IMR-90 (cell line): ENCODE measurements around the gene PCIF1. TPM values are rescaled to one million over a fixed set of nuclear protein-coding genes. Genes with fewer than 3 reads are reported as not detected.

Experiments
- ATAC-seq: fragments of 200-7000 bp; cut with Tn5 transposase; 2 replicates; pipeline ENCODE4 v1.9.1; 2020; ENCODE audit warnings: low read depth, mild to moderate bottlenecking, moderate library complexity
- BruUV-seq: library from RNA; stranded (reverse); fragments of 400-500 nt; replicated peaks from 2 replicates; lab custom pipeline; 2021; lab: Mats Ljungman, UMichigan
- CTCF ChIA-PET: fragments of 300-600 bp; formaldehyde crosslinking; extraction: SDS; loops from one replicate; lab custom pipeline; 2021; ENCODE audit warnings: antibody characterized with exemption; lab: Yijun Ruan, JAX
- POLR2A ChIA-PET: fragments of 300-600 bp; sonication (Branson Sonifier 250); formaldehyde crosslinking; loops from one replicate; lab custom pipeline; 2022; ENCODE audit warnings: antibody characterized with exemption; ENCODE audit not compliant: unreplicated experiment; lab: Charles Lee
- DNase-seq: peaks from one replicate; pipeline ENCODE4 v3.0.0; 2013
- H2AFZ ChIP-seq: replicated peaks from 2 replicates; pipeline ENCODE3; 2013; ENCODE audit warnings: low read length, mild to moderate bottlenecking; ENCODE audit not compliant: poor library complexity
- H2AK5ac ChIP-seq: 2 replicates; pipeline ENCODE4 v1.6.1; 2013; ENCODE audit warnings: low read depth, low read length, inconsistent platforms
- H2AK9ac ChIP-seq: replicated peaks from 2 replicates; pipeline ENCODE3; 2013; ENCODE audit warnings: mild to moderate bottlenecking, low read depth, low read length, moderate library complexity; ENCODE audit not compliant: poor library complexity
- H2BK120ac ChIP-seq: 2 replicates; pipeline ENCODE4 v1.6.1; 2013; ENCODE audit warnings: low read depth, low read length, inconsistent platforms
- H2BK15ac ChIP-seq: 3 replicates; pipeline ENCODE4 v1.6.1; 2013; ENCODE audit warnings: low read depth, low read length, inconsistent platforms
- H2BK20ac ChIP-seq: 2 replicates; pipeline ENCODE4 v1.6.1; 2013; ENCODE audit warnings: low read depth, mild to moderate bottlenecking, inconsistent platforms, low read length, moderate library complexity
- H2BK5ac ChIP-seq: 2 replicates; pipeline ENCODE4 v1.6.1; 2013; ENCODE audit warnings: mild to moderate bottlenecking, low read depth, low read length, inconsistent platforms; ENCODE audit not compliant: poor library complexity, severe bottlenecking
- H3K14ac ChIP-seq: replicated peaks from 2 replicates; pipeline ENCODE4 v1.6.1; 2013; ENCODE audit warnings: low read depth, low read length, inconsistent platforms
- H3K18ac ChIP-seq: 2 replicates; pipeline ENCODE4 v1.6.1; 2013; ENCODE audit warnings: low read depth, low read length, control low read depth
- H3K23ac ChIP-seq: 2 replicates; pipeline ENCODE4 v1.6.1; 2013; ENCODE audit warnings: low read depth, low read length, inconsistent platforms
- H3K27ac ChIP-seq: 2 replicates; pipeline ENCODE4 v1.5.1; 2013; ENCODE audit warnings: mild to moderate bottlenecking, control low read depth, low read length; ENCODE audit not compliant: insufficient read depth
- H3K27me3 ChIP-seq: 2 replicates; pipeline ENCODE4 v1.6.1; 2013; ENCODE audit warnings: low read length; ENCODE audit not compliant: control insufficient read depth, insufficient read depth
- H3K36me3 ChIP-seq: 2 replicates; pipeline ENCODE4 v1.6.1; 2013; ENCODE audit warnings: low read length, mixed read lengths; ENCODE audit not compliant: control insufficient read depth, insufficient read depth
- H3K4ac ChIP-seq: 2 replicates; pipeline ENCODE4 v1.6.1; 2013; ENCODE audit warnings: low read depth, low read length, inconsistent platforms
- H3K4me1 ChIP-seq: 2 replicates; pipeline ENCODE4 v1.6.1; 2013; ENCODE audit warnings: low read length, mixed read lengths; ENCODE audit not compliant: control insufficient read depth, insufficient read depth
- H3K4me2 ChIP-seq: 2 replicates; pipeline ENCODE4 v1.6.1; 2013; ENCODE audit warnings: low read depth, mild to moderate bottlenecking, control low read depth, low read length, moderate library complexity
- H3K4me3 ChIP-seq: 2 replicates; pipeline ENCODE4 v1.5.1; 2013; ENCODE audit warnings: low read depth, mild to moderate bottlenecking, control low read depth, low read length, moderate library complexity; ENCODE audit not compliant: insufficient read depth
- H3K56ac ChIP-seq: 2 replicates; pipeline ENCODE4 v1.6.1; 2013; ENCODE audit warnings: low read length, inconsistent platforms; ENCODE audit not compliant: insufficient read depth; ENCODE audit errors: extremely low read depth
- H3K79me1 ChIP-seq, 2 experiments: 2 replicates each; pipeline ENCODE4 v1.6.1; 2013; ENCODE audit warnings: low read length in 2 of 2, inconsistent platforms in 1 of 2, low read depth in 1 of 2
- H3K9ac ChIP-seq: 2 replicates; pipeline ENCODE4 v1.6.1; 2013; ENCODE audit warnings: low read depth, low read length, control low read depth
- H3K9me1 ChIP-seq: 2 replicates; pipeline ENCODE4 v1.6.1; 2013; ENCODE audit warnings: low read length, inconsistent platforms; ENCODE audit not compliant: insufficient read depth
- H3K9me3 ChIP-seq: 2 replicates; pipeline ENCODE4 v1.6.1; 2013; ENCODE audit warnings: low read length; ENCODE audit not compliant: control insufficient read depth, insufficient read depth
- H4K20me1 ChIP-seq: 2 replicates; pipeline ENCODE4 v1.6.1; 2013; ENCODE audit warnings: low read length, inconsistent platforms; ENCODE audit not compliant: insufficient read depth
- H4K5ac ChIP-seq: 2 replicates; pipeline ENCODE4 v1.6.1; 2013; ENCODE audit warnings: mild to moderate bottlenecking, low read depth, low read length, control low read depth
- H4K8ac ChIP-seq, 2 experiments: 2 replicates each; pipeline ENCODE4 v1.6.1; 2013; ENCODE audit warnings: low read depth in 2 of 2, low read length in 2 of 2, control low read depth in 1 of 2, inconsistent platforms in 1 of 2
- H4K91ac ChIP-seq: 2 replicates; pipeline ENCODE4 v1.6.1; 2013; ENCODE audit warnings: low read depth, low read length, inconsistent platforms; ENCODE audit not compliant: insufficient read depth
- FOS ChIP-seq: fragments of 150-350 bp; IDR thresholded peaks from 2 replicates; pipeline ENCODE4 v1.6.1; 2016; ENCODE audit warnings: low read depth, low read length
- MAFK ChIP-seq: IDR thresholded peaks from 2 replicates; pipeline ENCODE4 v1.6.1; 2012; ENCODE audit warnings: low read depth, low read length, improper control_type of control experiment
- NFE2L2 ChIP-seq: fragments of 150-350 bp; IDR thresholded peaks from 2 replicates; pipeline ENCODE4 v1.6.1; 2016; ENCODE audit warnings: low read depth, mild to moderate bottlenecking, low read length
- POLR2A ChIP-seq: IDR thresholded peaks from 2 replicates; pipeline ENCODE4 v1.6.1; 2012; ENCODE audit warnings: mild to moderate bottlenecking, low read depth, low read length
- RCOR1 ChIP-seq: IDR thresholded peaks from 2 replicates; pipeline ENCODE4 v1.6.1; 2012; ENCODE audit warnings: mild to moderate bottlenecking, low read length, improper control_type of control experiment; ENCODE audit not compliant: insufficient replicate concordance
- RFX5 ChIP-seq: IDR thresholded peaks from 2 replicates; pipeline ENCODE4 v1.8.0; 2012; ENCODE audit warnings: low read depth, mild to moderate bottlenecking, low read length, moderate library complexity
- SMC3 ChIP-seq: fragments of 150-350 bp; IDR thresholded peaks from 2 replicates; pipeline ENCODE4 v1.6.1; 2016; ENCODE audit warnings: low read depth, mild to moderate bottlenecking, antibody characterized with exemption, low read length, moderate library complexity
- WGBS, 2 experiments: methylation state at CpG; one replicate each; pipeline versions ENCODE4 v1.1.5 to v1.1.7; 2013; ENCODE audit warnings: missing lambda C conversion rate in 2 of 2; ENCODE audit not compliant: insufficient read length in 1 of 2; ENCODE audit errors: extremely low coverage in 2 of 2; 5-methylcytosine and 5-hydroxymethylcytosine counted together
- dilution Hi-C: fragments of 300-500 bp; cut with HindIII; formaldehyde crosslinking; loops from one replicate; pipeline ENCODE4 v1.14.3; 2018; ENCODE audit warnings: low sequenced_read_pairs; ENCODE audit not compliant: unreplicated experiment
- in situ Hi-C: fragments of 300-500 bp; cut with MboI; formaldehyde crosslinking; loops from 3 replicates; pipeline ENCODE4 v1.14.3; 2019; ENCODE audit warnings: low sequenced_read_pairs, inconsistent platforms, mixed read lengths
- intact Hi-C: fragments of 100-400 bp; cut with micrococcal nuclease; formaldehyde crosslinking; loops from 2 replicates; pipeline ENCODE4 v1.10.0; 2022
- polyA plus RNA-seq, 3 experiments: library from polyadenylated mRNA; depleted of rRNA; stranded (reverse); fragments of >200 nt; gene quantifications; 2 replicates each; pipeline ENCODE4 v1.2.3, GENCODE V29; 2012; ENCODE audit warnings: low replicate concordance in 1 of 3
- total RNA-seq: library from RNA; depleted of rRNA; stranded (reverse); fragments of >200 nt; gene quantifications from 2 replicates; pipeline ENCODE4 v1.2.3, GENCODE V29; 2012; rRNA removed

PCIF1 gene
- total and polyA plus RNA-seq, 2 of the 4 experiments (the other 2 are of a cell fraction), result 5.4 to 18.3 TPM

- Histone ChIP-seq H3K4me2 (no peak overlapping the region), H3K18ac (no peak overlapping the region), H2AK5ac (no peak overlapping the region), H2BK5ac (no peak overlapping the region), H3K79me1 (no peaks in the 10 kb centered on the region), H3K9me1 (no peaks in the 10 kb centered on the region), H3K27ac (no peak overlapping the region), H3K9me3 (no peaks in the 10 kb centered on the region), H2BK120ac (no peak overlapping the region), H4K20me1 (no peaks in the 10 kb centered on the region), H2BK20ac (no peak overlapping the region), H3K56ac (no peak overlapping the region), H3K9ac (no peak overlapping the region), H3K4ac (no peak overlapping the region), H2BK15ac (no peak overlapping the region), H4K91ac (no peak overlapping the region), H3K4me1 (no peaks in the 10 kb centered on the region), H4K5ac (no peak overlapping the region), H3K23ac (no peak overlapping the region), H3K14ac (no peak overlapping the region), H4K8ac (no peak overlapping the region), H3K27me3 (peaks cover 53% of the 10 kb centered on the region), H3K36me3 (no peaks in the 10 kb centered on the region), H3K4me3 (no peak overlapping the region), H2AK9ac (no peak overlapping the region), H2AFZ (no peak overlapping the region)
- ATAC-seq (no peak), DNase-seq (no peak)
- in situ Hi-C loops (no loop called here), dilution Hi-C loops (no loop called here), intact Hi-C loops (no loop called here)
- ChIA-PET POLR2A (no interaction called here), CTCF (no interaction called here)
- BruUV-seq, result no TSS peak
- TF ChIP-seq SMC3, result no peak
- no peak for TF ChIP-seq FOS
- TF ChIP-seq NFE2L2, result no peak
- no peak for TF ChIP-seq POLR2A
- TF ChIP-seq RFX5, result no peak
- no peak for TF ChIP-seq MAFK
- TF ChIP-seq RCOR1, result no peak
- WGBS, 2 experiments, result 60% methylated on average over 1 of the region's 3 CpGs; no CpG with 5 or more reads in 1 of the 2 experiments
Observed at GRCh38 chr20:45997187-45997586, 62.7 kb downstream of the PCIF1 start.

Other genes with a start within 250 kb of the PCIF1 start
- gene WFDC13, start 232.6 kb upstream of the PCIF1 start, total RNA-seq, result not detected in 2 replicates
- gene WFDC13, start 232.6 kb upstream of the PCIF1 start, polyA plus RNA-seq (2012; rRNA removed), result not detected in 2 replicates
- not detected in 2 replicates for gene WFDC10B, start 229.7 kb upstream of the PCIF1 start, total RNA-seq
- gene WFDC10B, start 229.7 kb upstream of the PCIF1 start, polyA plus RNA-seq (2012; rRNA removed), result not detected in 2 replicates
- gene SPINT4, start 212.3 kb upstream of the PCIF1 start, total RNA-seq, result not detected in 2 replicates
- not detected in 2 replicates for gene SPINT4, start 212.3 kb upstream of the PCIF1 start, polyA plus RNA-seq (2012; rRNA removed)
- 0.18 TPM in 1 of 2 replicates, not detected in the other for gene WFDC3, start 142.8 kb upstream of the PCIF1 start, total RNA-seq
- gene WFDC3, start 142.8 kb upstream of the PCIF1 start, polyA plus RNA-seq (2012; rRNA removed), result 0.87 and 1.4 TPM in 2 replicates
- 17.8 and 19.4 TPM in 2 replicates for gene DNTTIP1, start 142.7 kb upstream of the PCIF1 start, total RNA-seq
- gene DNTTIP1, start 142.7 kb upstream of the PCIF1 start, polyA plus RNA-seq (2012; rRNA removed), result 51.0 and 53.7 TPM in 2 replicates
- gene UBE2C, start 122.0 kb upstream of the PCIF1 start, total RNA-seq, result 43.4 and 43.6 TPM in 2 replicates
- gene UBE2C, start 122.0 kb upstream of the PCIF1 start, polyA plus RNA-seq (2012; rRNA removed), result 120 and 124 TPM in 2 replicates
- 0.28 TPM in 1 of 2 replicates, not detected in the other for gene TNNC2, start 107.4 kb upstream of the PCIF1 start, total RNA-seq
- gene TNNC2, start 107.4 kb upstream of the PCIF1 start, polyA plus RNA-seq (2012; rRNA removed), result 0.46 and 0.53 TPM in 2 replicates
- 10.0 and 11.1 TPM in 2 replicates for gene SNX21, start 100.9 kb upstream of the PCIF1 start, total RNA-seq
- 17.9 and 19.2 TPM in 2 replicates for gene SNX21, start 100.9 kb upstream of the PCIF1 start, polyA plus RNA-seq (2012; rRNA removed)
- gene ACOT8, start 77.3 kb upstream of the PCIF1 start, total RNA-seq, result 27.8 and 29.8 TPM in 2 replicates
- gene ACOT8, start 77.3 kb upstream of the PCIF1 start, polyA plus RNA-seq (2012; rRNA removed), result 47.5 and 54.3 TPM in 2 replicates
- gene ZSWIM3, start 77.1 kb upstream of the PCIF1 start, total RNA-seq, result 8.1 and 8.6 TPM in 2 replicates
- 2.8 and 3.3 TPM in 2 replicates for gene ZSWIM3, start 77.1 kb upstream of the PCIF1 start, polyA plus RNA-seq (2012; rRNA removed)
- 7.8 and 10.0 TPM in 2 replicates for gene ZSWIM1, start 53.5 kb upstream of the PCIF1 start, total RNA-seq
- 4.2 and 4.6 TPM in 2 replicates for gene ZSWIM1, start 53.5 kb upstream of the PCIF1 start, polyA plus RNA-seq (2012; rRNA removed)
- gene SPATA25, start 47.1 kb upstream of the PCIF1 start, total RNA-seq, result 0.18 TPM in 1 of 2 replicates, not detected in the other
- gene SPATA25, start 47.1 kb upstream of the PCIF1 start, polyA plus RNA-seq (2012; rRNA removed), result 0.36 and 1.0 TPM in 2 replicates
- gene NEURL2, start 43.5 kb upstream of the PCIF1 start, total RNA-seq, result 0.56 and 1.1 TPM in 2 replicates
- 2.0 and 2.5 TPM in 2 replicates for gene NEURL2, start 43.5 kb upstream of the PCIF1 start, polyA plus RNA-seq (2012; rRNA removed)
- 19.0 and 30.3 TPM in 2 replicates for gene CTSA, start 43.3 kb upstream of the PCIF1 start, total RNA-seq
- 290 and 312 TPM in 2 replicates for gene CTSA, start 43.3 kb upstream of the PCIF1 start, polyA plus RNA-seq (2012; rRNA removed)
- gene PLTP, start 22.5 kb upstream of the PCIF1 start, total RNA-seq, result 5.0 and 5.4 TPM in 2 replicates
- gene PLTP, start 22.5 kb upstream of the PCIF1 start, polyA plus RNA-seq (2012; rRNA removed), result 53.5 and 55.8 TPM in 2 replicates
- gene ZNF335, start 37.5 kb downstream of the PCIF1 start, total RNA-seq, result 11.8 and 12.5 TPM in 2 replicates
- 17.8 and 20.2 TPM in 2 replicates for gene ZNF335, start 37.5 kb downstream of the PCIF1 start, polyA plus RNA-seq (2012; rRNA removed)
- gene MMP9, start 74.2 kb downstream of the PCIF1 start, total RNA-seq, result under 0.01 TPM in 2 replicates
- gene MMP9, start 74.2 kb downstream of the PCIF1 start, polyA plus RNA-seq (2012; rRNA removed), result 0.16 and 0.17 TPM in 2 replicates
- not detected in 2 replicates for gene SLC12A5, start 94.5 kb downstream of the PCIF1 start, total RNA-seq
- 2.2 and 3.4 TPM in 2 replicates for gene SLC12A5, start 94.5 kb downstream of the PCIF1 start, polyA plus RNA-seq (2012; rRNA removed)
- 20.6 and 22.5 TPM in 2 replicates for gene NCOA5, start 155.3 kb downstream of the PCIF1 start, total RNA-seq
- 17.0 and 17.4 TPM in 2 replicates for gene NCOA5, start 155.3 kb downstream of the PCIF1 start, polyA plus RNA-seq (2012; rRNA removed)
- gene CD40, start 183.6 kb downstream of the PCIF1 start, total RNA-seq, result 0.28 and 0.36 TPM in 2 replicates
- gene CD40, start 183.6 kb downstream of the PCIF1 start, polyA plus RNA-seq (2012; rRNA removed), result 0.52 and 0.92 TPM in 2 replicates